ENCODE data around the gene ARHGAP10.

GRCh38 chr4:148120216-148120615, 388.3 kb downstream of the ARHGAP10 start:
- TF ChIP-seq CTCF (IDR thresholded peaks at IDR 0.05) (no peak), EZH2 (IDR thresholded peaks at IDR 0.05; ENCODE audit: borderline replicate concordance, insufficient read depth, low read depth, low read length, poor library complexity, severe bottlenecking) (no peak)

All from B cell (primary cell).